ENCODE data around the gene SPTB.

Gene SPTB

GRCh38 chr14:64763085-64763782 is 116.5 kb downstream of the SPTB start:
- no peak for DNase-seq

GRCh38 chr14:64762044-64763034 is 117.4 kb downstream of the SPTB start:
- peak in 1 of 2 experiments; percentile 7 for DNase-seq

- DNase-seq, result no peak
Observed at GRCh38 chr14:64761441-64762043, 118.2 kb downstream of the SPTB start.

GRCh38 chr14:64760916-64761315 is 118.8 kb downstream of the SPTB start:
- DNase-seq, result no peak

- DNase-seq, result peak in 1 of 2 experiments; percentile 32
Observed at GRCh38 chr14:64760146-64760755, 119.5 kb downstream of the SPTB start.

GRCh38 chr14:64759555-64759938 is 120.2 kb downstream of the SPTB start:
- DNase-seq, result no peak

GRCh38 chr14:64758691-64759554 is 120.8 kb downstream of the SPTB start:
- no peak for DNase-seq

- no peak for DNase-seq
Observed at GRCh38 chr14:64758025-64758521, 121.6 kb downstream of the SPTB start.

GRCh38 chr14:64757601-64758000 is 122.1 kb downstream of the SPTB start:
- no peak for DNase-seq

GRCh38 chr14:64756712-64757111 is 123.0 kb downstream of the SPTB start:
- DNase-seq, result no peak

GRCh38 chr14:64755781-64756221 is 123.9 kb downstream of the SPTB start:
- no peak for DNase-seq

- DNase-seq, result no peak
Observed at GRCh38 chr14:64754685-64755084, 125.0 kb downstream of the SPTB start.

- no peak for DNase-seq
Observed at GRCh38 chr14:64753999-64754398, 125.7 kb downstream of the SPTB start.

GRCh38 chr14:64753374-64753773 is 126.3 kb downstream of the SPTB start:
- no peak for DNase-seq

- no peak for DNase-seq
Observed at GRCh38 chr14:64752909-64753308, 126.8 kb downstream of the SPTB start.

GRCh38 chr14:64748995-64749714 is 130.6 kb downstream of the SPTB start:
- DNase-seq, result no peak

GRCh38 chr14:64748521-64748920 is 131.2 kb downstream of the SPTB start:
- no peak for DNase-seq

- DNase-seq, result no peak
Observed at GRCh38 chr14:64747327-64747726, 132.4 kb downstream of the SPTB start.

- DNase-seq, result no peak
Observed at GRCh38 chr14:64746298-64747250, 133.1 kb downstream of the SPTB start.

Measured in NCI-H1930 (cell line).